Stimulated activated CD8-positive, alpha-beta memory T cell treated with anti-CD3 and anti-CD28 coated beads, Interleukin-7, amount 100 ng/mL, for 48 hours (primary cell): Measurements from ENCODE around the gene HECTD4.
"Not testable (repeated sequence)": the region's sequence is repeated elsewhere in the genome, so short reads cannot be mapped to it uniquely, and the experiment has no call there.

Experiments
- DNase-seq, 2 donors: peaks; one replicate each; pipeline ENCODE4 v3.0.0-alpha.2; 2020; ENCODE audit warnings: low read depth in 1 of 2; ENCODE audit errors: extremely low read depth in 1 of 2

The HECTD4 gene

DNA sequence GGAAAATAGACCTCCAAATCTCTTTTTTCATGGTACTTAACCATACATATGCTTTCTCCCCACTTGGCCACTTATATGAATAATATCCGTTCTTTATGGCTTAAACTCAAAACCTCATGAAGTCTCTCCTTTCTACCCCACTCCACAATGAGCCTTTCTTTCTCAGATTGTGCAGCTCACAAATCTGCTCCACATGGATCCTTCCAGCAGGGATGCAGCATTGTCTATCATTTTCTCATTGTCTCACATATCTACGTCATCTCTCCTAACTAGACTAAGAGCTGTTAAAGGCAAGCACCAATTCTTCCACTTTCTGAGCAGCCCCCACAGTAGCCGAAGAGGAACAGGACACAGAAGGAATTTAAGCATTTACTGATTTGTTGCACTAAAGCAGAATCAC is 106.4 kb downstream of the HECTD4 start:
- no peak for DNase-seq

- no peak for DNase-seq
Measured at GRCh38 chr12:112275207-112275606, 107.0 kb downstream of the HECTD4 start.

- DNase-seq = no peak
Measured at GRCh38 chr12:112270673-112271072, 111.6 kb downstream of the HECTD4 start.

GRCh38 chr12:112266473-112266872 is 115.8 kb downstream of the HECTD4 start:
- no peak for DNase-seq

- no peak for DNase-seq
Measured at GRCh38 chr12:112261559-112261958, 120.7 kb downstream of the HECTD4 start.

- DNase-seq = no peak
Measured at GRCh38 chr12:112258926-112259325, 123.3 kb downstream of the HECTD4 start.

DNA sequence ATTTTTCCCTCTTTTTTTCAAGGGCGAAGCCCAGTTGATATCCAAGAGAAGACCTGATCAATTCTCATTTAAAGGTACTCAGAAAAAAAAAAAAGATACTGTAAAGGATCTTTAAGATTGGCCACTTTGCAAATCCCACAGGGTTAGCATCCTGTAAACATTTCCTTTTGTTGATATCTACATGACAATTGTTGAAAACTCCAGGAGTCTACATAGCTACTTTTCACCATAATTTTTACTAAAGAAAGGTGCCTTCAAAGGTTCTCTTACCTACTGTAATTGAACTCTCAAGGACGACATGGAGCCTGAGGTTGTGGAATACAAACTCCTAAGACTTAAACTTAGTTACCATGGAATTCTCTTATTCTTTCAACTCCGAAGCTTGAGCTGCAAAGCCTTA is 125.5 kb downstream of the HECTD4 start:
- no peak for DNase-seq

DNA sequence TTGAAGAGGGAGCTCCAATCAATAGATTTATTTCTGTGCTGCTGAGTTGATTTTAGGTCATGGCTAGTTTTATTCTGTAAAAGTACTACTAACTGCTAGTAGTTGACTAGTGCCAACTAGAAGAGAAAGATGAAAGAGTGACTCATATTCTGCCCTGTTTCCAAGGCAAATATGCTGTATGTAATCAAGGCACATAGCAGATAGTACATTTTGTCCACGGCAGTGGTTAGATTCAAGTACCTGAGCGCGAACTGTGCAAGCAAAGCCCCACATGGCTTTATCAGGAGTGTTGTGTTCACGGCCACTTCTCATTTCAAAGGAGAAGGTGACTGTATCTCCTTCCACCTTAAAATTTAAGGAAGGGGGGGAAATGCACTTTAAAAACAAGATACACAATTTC is 130.0 kb downstream of the HECTD4 start:
- DNase-seq = no peak

DNA sequence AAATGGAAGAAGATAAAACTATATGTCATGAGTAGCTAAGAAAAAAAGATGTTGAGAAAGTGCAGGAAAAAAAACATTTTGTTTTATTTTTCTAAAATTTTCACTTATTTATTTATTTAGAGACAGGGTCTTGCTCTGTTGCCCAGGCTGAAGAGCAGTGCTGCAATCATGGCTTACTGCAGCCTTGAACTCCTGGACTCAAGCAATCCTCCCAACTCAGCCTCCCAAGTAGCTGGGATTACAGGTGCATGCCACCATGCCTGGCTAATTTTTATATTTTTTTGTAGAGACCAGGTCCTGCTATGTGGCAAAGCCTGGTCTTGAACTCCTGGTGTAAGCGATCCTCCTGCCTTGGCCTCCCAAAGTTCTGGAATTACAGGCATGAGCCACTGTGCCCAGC is 137.3 kb downstream of the HECTD4 start:
- not testable (repeated sequence) for DNase-seq

- DNase-seq = no peak
Measured at GRCh38 chr12:112243255-112244110, 138.7 kb downstream of the HECTD4 start.

GRCh38 chr12:112241176-112241575 is 141.1 kb downstream of the HECTD4 start:
- no peak for DNase-seq

GRCh38 chr12:112239881-112240280 is 142.3 kb downstream of the HECTD4 start:
- DNase-seq = no peak

DNA sequence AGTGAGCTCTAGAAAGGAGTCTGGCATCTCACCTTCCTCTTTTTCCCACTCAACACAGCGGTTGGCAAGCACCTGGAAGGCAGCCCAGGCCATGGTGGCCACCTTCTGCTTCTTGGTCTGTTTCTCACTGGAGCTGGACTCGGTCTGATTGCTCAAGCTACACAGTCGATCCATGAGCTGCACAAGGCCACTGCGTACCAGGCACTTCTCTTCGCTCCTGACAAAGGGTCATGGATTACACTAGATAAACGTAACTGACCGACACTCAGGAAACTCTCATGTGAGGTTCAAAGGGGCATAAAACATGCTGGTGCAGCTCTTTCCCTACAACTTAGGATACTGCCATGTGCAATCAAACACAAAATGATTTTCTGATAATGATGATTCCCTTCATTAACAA is 143.2 kb downstream of the HECTD4 start:
- no peak for DNase-seq

DNA sequence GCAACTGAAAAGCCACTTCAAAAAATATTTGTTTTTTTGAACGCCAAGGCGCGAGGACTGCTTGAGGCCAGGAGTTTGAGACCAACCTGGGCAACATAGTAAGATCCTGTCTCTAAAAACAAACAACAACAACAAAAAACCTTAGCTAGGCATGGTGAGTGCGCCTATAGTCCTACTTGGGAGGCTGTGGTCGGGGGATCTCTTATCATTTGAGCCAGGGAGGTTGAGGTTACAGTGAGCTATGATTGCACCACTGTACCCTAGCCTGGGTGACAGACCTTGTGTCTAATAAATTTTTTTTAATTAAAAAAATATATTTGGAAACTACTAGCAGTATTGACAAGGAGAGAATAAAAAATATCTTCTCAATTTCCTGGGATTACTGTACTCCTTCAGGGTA is 143.8 kb downstream of the HECTD4 start:
- DNase-seq = no peak

DNA sequence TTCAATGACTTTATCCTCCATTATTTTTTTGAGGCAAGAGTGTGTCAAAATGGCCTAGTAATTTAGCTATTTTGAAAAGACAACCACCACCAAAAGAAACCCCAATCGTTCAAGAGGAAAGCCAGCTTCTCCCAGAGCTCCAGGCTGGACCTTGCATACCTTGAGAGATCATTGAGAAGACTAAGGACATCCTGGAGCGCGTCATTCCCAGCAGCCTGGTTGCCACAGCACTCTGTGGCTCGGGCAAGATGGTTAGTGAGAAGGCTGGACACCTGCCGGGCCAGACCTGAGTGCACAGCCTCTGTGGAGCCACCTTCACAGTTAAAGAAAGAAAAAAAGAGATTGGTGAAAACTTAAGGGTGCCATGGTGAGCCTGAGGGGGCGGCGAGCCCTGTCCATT is 145.4 kb downstream of the HECTD4 start:
- no peak for DNase-seq

- DNase-seq = no peak
Measured at GRCh38 chr12:112236386-112236785, 145.8 kb downstream of the HECTD4 start.

DNA sequence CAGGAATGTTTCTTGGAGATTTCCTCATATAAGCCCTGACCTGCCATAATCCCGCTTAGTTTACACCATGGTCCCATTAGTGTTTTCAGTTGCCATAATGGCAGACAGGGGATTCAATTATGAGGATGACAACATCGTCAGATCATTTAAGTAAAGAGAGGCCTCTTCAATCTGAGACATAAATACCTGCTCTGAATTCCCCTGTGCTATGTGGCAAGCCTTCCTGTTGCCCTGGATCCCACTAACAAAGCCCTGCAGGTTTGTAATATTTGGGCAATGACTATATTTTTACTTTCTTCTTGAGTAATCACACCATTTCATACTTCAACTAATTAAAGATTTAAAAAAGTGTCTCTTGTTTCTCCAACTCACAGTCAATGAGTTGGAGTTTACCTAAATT is 147.9 kb downstream of the HECTD4 start:
- no peak for DNase-seq

DNA sequence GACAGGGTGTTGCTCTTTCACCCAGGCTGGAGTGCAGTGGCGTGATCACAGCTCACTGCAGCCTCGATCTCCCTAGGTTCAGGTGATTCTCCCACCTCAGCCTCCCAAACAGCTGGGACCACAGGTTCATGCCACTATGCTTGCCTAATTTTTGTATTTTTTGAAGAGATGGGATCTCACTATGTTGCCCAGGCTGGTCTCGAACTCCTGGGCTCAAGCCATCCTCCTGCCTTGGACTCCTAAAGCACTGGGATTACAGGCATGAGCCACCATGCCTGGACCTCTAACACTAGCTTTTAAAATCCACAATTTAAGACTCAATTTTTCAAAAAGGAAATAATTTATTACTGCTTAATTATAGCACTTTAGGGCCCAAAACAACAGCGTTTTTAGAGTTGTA is 149.0 kb downstream of the HECTD4 start:
- no peak for DNase-seq

DNA sequence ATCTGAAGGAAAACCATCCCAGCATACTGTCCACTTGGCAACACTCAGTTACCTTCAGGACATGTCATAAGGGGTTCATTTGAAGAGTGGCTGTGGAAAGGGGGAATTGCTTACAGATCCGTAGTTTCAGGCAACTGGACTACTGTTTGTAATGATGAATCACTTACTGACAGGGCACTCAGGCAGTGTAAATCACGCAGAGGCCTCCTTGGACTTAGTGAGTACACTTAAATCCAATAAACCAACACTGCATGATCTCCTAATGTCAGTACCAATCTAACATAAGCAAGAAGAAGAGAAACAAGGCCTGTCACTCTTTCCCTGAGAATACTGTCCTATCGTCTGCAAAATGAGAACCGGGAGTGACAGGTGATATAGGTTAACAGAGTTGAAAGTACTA is 152.1 kb downstream of the HECTD4 start:
- no peak for DNase-seq

DNA sequence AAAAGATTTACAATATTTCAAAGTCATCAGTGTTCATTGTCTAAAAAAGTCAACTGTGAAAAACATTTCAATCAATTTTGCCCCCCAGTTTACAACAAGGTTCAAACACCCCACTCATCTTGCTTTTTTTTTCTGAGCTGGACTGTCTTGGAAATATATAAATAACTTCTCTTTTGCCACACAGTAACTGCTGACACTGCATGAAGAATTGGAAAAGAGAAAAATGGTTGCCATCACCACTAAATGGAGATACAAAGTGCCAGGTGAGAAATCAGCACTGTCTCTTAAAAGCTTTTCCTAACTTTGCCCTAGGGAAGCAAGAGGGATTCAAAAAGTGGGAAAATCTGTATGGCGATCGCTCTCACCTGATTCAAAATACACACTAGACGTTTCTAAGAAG is 155.5 kb downstream of the HECTD4 start:
- no peak for DNase-seq

- not testable (repeated sequence) for DNase-seq
Measured at GRCh38 chr12:112220628-112221027, 161.6 kb downstream of the HECTD4 start.

GRCh38 chr12:112219195-112219594 is 163.0 kb downstream of the HECTD4 start:
- DNase-seq = no peak

- DNase-seq = no peak
Measured at GRCh38 chr12:112218150-112218549, 164.1 kb downstream of the HECTD4 start.
